Mucosa of gallbladder (tissue), 1 donor: ENCODE data around the gene CFAP92. TPM values are rescaled to one million over a fixed set of nuclear protein-coding genes. Genes with fewer than 3 reads are reported as not detected.

Experiments used
- DNase-seq: peaks from one replicate; pipeline ENCODE4 v3.0.0-alpha.2; 2020; ENCODE audit warnings: low spot score
- total RNA-seq: library from RNA; stranded (reverse); gene quantifications from one replicate; pipeline ENCODE4 v1.2.1, GENCODE V29; 2021
- donor health status: DM: no; HTN: no; CAD: no.

The CFAP92 gene, protein sequence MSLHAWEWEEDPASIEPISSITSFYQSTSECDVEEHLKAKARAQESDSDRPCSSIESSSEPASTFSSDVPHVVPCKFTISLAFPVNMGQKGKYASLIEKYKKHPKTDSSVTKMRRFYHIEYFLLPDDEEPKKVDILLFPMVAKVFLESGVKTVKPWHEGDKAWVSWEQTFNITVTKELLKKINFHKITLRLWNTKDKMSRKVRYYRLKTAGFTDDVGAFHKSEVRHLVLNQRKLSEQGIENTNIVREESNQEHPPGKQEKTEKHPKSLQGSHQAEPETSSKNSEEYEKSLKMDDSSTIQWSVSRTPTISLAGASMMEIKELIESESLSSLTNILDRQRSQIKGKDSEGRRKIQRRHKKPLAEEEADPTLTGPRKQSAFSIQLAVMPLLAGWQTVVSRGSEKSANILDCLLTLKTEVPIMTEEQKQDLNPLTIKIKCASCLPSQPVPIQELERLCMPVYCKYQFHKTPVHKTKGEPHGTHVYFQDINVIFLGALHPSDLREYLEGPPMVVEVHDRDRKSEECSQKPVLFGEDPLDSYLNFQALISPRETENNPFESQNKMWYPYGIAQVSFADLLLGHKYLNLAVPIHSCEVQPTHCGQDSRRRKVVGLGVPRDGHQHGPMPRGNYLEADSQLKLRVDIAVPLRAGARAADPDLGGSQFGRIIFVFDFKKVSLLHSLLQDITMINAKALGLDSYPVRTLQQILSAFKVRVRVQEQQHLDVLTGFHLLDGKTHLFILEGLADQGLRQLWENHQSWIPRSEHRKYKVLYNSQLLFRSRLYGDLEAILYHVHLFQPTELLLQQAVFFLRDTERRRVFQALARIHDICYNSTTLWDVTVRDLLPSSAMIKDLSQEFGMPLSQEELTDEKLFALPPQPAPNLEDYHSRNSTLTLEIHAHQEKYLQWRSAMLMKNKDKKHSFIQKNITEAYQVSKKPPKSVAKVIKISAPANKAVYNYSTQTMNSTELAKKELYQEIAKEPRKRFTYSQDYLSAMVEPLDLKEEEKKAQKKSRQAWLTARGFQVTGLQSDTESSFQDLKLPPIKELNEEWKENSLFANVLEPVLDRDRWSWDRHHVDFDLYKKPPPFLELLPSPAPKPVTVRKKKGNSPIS
- 3.3 TPM for total RNA-seq

DNA sequence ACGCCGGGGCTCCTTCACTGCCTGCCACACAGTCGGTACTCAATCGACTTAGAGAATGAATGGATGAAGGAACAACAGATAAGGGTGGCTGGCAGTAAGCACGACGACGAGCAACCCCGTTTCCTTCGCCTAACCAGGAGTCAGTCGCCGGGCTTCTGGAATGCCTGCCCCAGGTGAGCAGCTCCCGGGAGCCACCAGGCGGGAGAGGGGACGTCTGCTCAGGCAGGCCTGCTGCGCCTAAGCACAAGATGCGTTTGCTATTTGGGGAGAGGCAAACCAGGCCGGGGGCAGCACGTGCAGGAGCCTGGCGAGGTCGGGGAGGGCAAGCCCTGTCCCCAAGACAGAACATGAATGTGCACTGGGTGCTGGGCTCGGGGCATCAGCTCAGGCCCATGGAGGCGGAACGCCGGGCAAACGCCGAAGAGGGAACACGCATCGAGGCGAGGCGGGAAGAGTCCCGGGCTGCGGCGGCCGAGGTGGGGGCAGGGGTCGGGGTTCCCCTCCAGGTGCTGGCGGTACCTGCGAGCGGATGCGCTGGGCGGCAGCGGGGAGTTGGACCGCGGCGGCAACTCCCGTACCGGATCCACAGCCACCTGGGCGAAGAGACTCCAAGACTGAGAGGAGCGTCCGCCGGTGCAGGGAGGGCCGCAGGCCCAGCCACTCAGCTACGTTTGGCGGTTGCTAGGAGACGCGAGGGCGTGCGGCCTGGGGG, at the start of gene CFAP92:
Gene CFAP92 (minus strand): TSS at position 616 of the 712 bp plus-strand sequence. CDS start 772 bp downstream, outside the sequence.
- DNase-seq = peak; percentile 92

DNA sequence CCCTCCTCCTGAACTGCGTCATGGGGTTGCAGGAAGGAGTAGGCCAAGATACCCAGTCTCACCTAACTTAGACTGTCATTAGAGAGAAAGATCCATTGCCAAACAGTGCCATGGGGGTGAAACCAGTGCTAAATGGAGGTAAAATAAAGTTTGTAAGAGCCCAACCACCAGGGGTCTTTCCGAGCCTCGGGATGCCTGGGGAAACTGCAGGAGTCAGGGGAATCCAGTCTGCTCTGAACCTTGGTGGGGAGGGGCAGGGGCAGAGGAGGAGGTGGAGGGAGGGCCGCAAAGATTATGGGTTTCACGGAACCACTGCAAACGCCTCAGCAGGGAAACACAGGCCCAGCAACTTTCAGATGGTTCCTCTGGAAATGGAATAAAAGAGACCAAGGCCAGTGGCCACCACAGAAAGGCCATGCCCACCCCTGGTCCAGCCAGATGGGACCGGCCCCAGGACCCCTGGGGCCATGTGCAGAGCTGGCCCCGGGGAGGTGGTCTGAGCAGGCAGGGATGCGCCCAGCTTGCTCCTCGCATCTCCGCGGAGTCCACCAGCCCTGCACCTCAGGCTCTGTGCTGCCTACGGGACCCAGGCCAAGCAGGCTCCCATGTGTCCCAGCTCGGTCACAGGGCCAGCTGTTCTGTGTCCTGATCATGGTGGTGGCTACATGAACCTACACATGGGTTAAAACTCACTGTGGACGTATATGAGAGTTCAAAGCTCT, 46.9 kb upstream of the CFAP92 start:
- no peak for DNase-seq

- no peak for DNase-seq
Measured at GRCh38 chr3:129040039-129040336, 46.1 kb upstream of the CFAP92 start.

DNA sequence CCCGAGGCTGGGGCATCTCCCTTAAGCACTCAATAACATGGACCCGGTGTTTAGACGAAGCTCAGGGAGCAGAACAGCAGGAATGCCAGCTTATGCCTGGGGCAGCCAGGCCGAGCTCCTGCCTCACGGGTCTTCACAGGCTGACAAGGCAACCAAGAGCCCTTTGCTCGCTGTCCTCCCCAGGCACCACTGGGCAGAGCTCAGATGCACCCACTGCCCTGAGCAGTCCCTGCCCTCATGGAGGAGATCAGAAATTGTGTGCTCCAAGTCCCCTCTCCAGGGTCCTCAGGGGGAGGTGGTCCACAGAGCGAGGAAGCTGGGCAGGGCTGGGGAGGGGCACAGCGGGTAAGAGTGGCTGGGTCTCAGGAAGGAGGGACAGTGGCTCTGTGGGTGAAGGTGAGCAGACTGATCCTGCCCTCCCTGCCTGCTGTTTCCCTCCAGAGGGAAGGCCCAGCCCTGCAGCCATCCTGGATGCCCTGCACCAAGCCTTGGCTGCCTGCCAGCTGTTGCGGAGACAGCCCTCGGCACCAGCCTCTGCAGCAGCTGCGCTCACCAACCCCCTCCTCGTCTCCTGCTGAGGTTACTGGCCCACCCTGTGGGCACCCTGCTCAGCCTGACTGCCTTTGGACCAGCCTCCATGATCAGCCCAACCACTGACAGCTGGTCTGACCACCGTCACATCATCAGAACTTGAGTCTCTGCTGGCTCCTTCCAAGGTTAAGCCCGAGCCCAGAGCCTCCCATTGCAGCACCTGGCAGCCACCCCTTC, 45.6 kb upstream of the CFAP92 start:
- no peak for DNase-seq

GRCh38 chr3:129038121-129038855, 44.4 kb upstream of the CFAP92 start:
- no peak for DNase-seq

- no peak for DNase-seq
Measured at GRCh38 chr3:129037093-129037419, 43.2 kb upstream of the CFAP92 start.

- DNase-seq = no peak
Measured at GRCh38 chr3:129036222-129037092, 42.6 kb upstream of the CFAP92 start.

- no peak for DNase-seq
Measured at GRCh38 chr3:129035360-129036221, 41.7 kb upstream of the CFAP92 start.

- no peak for DNase-seq
Measured at GRCh38 chr3:129034642-129035041, 40.8 kb upstream of the CFAP92 start.

DNA sequence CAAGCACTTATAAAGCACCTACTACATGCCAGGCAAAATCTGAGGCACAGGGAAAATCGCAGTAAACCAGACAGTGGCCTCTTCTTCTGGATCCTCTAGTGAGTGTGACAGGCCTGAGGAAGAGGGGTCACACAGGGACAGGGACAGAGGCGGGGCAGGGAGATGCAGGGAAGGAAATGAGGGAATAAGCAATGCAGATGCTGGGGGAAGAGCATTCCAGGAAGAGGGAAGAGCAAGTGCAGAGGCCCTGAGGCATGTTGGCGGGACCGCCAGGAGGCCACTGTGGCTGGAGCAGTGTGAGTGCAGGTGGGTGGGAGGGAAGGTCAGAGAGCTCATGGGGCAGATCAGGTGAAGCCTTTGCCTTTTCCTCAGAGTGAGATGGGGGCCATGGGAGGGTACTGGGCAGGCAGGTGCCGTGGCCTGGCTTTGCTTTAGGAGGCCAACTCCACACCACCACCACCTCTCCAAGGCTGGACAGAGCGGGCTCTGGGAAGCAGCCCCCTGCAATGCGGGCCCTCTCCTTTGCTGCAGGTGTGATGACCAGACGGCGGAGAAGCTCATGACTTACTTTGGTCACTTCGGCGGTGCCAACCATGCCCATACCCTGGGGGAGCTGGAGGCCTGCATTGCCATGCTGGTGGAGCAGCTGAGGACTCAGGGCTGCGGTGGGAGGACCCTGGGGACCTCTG, 39.9 kb upstream of the CFAP92 start:
- no peak for DNase-seq

DNA sequence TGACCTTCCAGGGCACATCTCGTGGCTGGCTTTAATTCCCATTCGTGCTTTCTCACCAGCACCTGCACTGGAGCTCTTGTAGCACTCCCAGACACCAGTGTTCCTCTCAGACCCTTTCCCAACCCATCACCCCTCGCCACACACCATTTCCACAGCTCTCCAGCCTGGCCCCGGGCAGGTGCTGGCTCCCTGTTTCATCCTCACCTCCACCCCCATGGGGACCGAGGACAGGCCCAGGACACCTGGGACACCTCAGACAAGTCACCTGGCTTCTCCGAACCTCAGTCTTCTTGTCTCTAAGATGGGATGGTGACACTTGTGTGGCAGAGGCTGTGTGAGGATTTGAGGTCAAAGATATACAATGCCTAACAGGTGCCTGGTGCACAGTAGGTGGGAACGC, 39.3 kb upstream of the CFAP92 start:
- DNase-seq = no peak

DNA sequence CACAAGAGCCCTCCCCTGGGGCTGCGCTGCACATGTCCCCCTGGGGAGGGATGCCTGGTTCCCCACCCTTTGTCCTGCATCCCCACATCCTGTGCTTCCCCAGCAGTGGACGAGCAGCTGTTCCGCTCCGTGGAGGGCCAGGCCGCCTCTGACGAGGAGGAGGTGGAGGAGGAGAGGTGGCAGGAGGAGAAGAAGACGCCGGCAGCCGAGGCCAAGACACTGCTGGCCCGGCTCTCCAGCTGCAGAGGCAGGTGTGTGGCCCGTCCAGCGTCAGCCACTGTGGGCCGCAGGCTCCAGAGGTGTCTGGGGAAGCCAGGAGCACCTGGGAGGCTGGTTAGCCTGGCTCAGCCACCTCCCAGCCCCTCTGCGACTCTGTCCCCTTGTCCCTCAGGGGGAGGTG, 38.8 kb upstream of the CFAP92 start:
- no peak for DNase-seq

DNA sequence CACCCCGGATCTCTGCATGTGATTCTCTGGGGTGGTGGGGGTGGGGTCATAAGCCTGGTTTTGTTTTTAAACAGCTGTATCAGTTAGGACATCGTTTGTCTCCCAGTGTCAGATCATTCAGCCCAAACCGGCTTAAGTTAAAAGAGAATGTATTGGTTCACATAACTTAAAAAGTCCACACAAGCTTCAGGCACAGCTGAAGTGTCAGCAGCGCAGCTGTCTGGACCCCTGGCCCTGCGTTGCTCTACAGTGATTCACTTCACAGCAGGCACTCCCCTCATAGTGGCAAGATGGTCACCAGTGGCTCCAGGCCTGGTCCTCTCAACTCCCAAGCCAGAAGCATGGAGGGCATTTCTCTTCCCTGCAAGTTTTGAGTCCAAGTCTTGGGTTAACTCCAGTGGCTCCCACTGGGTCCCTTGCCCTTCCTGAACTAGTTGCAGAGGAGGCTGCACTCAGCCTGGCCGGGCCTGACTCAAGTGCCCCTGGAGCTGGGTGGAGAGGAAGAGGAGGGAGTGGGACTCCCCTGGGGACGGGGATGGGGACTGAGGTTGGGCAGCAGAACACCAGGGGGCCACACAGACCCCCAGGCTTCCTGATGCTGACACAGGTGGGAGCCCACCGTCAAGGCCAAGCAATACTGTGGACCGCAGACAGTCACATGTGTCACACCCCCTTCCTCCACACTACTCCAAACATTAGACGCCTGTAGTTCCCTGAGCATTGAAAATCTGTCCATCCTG, 37.8 kb upstream of the CFAP92 start:
- DNase-seq = no peak

DNA sequence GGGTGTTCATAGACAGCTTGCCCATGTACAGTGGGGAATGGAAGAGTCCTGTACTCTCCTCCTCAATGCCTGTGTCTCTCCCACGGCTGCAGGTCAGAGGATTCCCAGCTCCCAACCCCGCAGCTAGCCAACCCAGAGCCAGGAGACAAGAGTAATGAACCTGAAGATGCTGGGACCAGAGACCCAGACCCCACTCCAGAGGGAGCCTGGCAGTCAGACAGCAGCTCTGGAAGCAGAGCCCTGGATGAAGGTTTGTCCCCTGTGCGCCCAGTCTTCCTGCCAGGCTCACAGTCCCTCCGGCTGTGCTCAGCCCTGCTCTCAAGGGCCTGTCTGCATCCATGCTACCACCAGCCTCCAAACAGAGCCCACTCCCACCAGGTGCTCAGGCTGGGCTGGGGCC, 36.7 kb upstream of the CFAP92 start:
- DNase-seq = no peak

GRCh38 chr3:129028866-129029265, 35.0 kb upstream of the CFAP92 start:
- DNase-seq = no peak

GRCh38 chr3:129027544-129027880, 33.6 kb upstream of the CFAP92 start:
- no peak for DNase-seq
